Measurements from ENCODE around the gene UBL4B. TPM values are rescaled to one million over a fixed set of nuclear protein-coding genes. Genes with fewer than 3 reads are reported as not detected.
A peak's percentile ranks its signal among the peaks of the same experiment; 100 is the strongest.

UBL4B gene
- total RNA-seq, 1 donor = not detected

DNA sequence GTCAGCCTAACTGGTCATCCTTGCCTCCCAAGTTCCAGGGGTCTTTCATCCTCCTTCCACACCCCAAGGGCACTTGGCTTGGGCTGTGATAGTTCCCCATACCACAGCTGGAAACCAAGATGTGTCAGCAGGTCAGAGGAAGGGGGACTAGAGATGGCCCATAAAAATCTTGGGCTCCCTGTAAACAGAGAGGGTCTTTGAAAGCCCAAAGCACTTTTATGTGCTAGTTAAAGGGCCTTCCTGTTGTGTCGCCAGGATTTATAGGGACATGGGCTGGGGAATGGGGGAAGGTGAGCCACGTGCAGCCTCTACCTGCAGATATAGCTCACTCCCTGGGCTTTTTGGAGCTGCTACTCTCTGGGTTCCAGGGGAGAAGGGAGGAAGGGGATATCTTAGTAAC is 11.9 kb upstream of the UBL4B start:
- TF ChIP-seq, protein P1, sequence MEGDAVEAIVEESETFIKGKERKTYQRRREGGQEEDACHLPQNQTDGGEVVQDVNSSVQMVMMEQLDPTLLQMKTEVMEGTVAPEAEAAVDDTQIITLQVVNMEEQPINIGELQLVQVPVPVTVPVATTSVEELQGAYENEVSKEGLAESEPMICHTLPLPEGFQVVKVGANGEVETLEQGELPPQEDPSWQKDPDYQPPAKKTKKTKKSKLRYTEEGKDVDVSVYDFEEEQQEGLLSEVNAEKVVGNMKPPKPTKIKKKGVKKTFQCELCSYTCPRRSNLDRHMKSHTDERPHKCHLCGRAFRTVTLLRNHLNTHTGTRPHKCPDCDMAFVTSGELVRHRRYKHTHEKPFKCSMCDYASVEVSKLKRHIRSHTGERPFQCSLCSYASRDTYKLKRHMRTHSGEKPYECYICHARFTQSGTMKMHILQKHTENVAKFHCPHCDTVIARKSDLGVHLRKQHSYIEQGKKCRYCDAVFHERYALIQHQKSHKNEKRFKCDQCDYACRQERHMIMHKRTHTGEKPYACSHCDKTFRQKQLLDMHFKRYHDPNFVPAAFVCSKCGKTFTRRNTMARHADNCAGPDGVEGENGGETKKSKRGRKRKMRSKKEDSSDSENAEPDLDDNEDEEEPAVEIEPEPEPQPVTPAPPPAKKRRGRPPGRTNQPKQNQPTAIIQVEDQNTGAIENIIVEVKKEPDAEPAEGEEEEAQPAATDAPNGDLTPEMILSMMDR (IDR thresholded peaks at IDR 0.05; ENCODE audit: insufficient read depth, low read length) = no peak
- H3K4me3 ChIP-seq (ENCODE audit: low read depth, low read length) = no peak overlapping the region
- no peak for DNase-seq (ENCODE audit: low read depth)

DNA sequence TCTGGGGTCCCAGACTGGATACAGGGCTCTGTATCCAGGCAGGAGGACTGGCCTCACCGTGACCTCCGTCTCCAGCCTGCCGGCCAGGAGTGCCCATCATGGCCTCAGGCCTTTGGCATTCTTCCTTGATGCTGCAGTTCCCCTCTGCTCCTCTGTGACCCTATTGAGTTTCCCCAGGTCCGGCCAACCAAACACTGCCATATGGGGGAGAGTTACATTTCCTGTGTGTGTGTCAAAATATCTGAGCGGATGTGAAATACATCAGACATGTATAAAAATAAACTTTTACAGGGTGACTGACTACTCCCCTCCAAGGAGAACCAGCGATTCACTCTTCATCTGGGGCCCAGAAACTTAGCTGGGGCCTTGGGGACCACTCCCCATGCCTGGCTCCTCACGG is 10.2 kb upstream of the UBL4B start:
- DNase-seq (ENCODE audit: low read depth) = no peak
- no peak overlapping the region for H3K4me3 ChIP-seq (ENCODE audit: low read depth, low read length)
- TF ChIP-seq, protein P1 (IDR thresholded peaks at IDR 0.05; ENCODE audit: insufficient read depth, low read length) = no peak

DNA sequence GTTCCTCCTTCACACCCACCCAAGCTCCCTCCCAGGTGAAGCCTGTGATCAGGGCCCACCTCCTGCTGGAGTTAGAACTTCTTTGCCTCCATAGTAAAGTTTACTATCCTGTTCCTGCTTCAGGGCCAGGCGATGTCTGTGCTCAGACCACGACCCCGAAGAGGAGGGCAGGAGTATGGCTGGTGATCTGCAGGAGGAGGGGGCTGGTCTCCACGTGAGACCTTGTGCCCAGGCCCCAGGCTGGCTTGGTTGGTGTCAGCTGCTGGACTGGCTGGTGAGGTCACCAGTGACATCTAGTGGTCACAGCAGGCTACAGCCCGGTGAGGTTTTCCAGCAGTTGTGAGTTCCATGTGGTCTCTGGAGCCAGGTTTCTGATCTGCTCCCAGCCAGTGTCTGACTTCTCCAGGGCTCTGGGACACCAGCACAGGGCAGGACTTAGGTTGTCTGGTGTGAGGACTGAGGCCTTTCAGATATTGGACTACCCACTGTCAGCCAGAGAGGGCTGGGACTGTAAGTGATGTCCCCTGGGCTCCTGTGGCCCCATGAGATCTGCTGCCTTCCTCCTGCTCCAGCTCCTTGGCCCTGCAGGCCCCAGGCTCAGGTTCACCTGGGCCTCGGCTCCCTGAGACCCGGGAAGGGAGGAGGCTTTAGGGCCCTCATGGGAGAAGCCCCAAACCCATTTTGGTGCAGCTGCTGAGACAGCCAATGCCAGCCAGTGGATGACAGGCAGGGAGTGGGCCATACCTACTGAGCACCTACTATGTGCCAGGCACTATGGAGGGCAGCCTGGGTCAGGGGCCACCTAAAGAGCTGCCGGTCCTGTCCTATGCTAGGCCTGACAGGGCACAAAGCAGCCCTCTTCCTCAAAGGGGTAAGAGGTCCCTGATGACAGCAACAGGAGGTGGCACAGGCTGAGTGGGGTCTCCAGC is 6.0 kb upstream of the UBL4B start:
- DNase-seq (ENCODE audit: low read depth) = peak; percentile 76
- TF ChIP-seq, protein P1 (IDR thresholded peaks at IDR 0.05; ENCODE audit: insufficient read depth, low read length) = peak; percentile 96
- no peak overlapping the region for H3K4me3 ChIP-seq (ENCODE audit: low read depth, low read length)

DNA sequence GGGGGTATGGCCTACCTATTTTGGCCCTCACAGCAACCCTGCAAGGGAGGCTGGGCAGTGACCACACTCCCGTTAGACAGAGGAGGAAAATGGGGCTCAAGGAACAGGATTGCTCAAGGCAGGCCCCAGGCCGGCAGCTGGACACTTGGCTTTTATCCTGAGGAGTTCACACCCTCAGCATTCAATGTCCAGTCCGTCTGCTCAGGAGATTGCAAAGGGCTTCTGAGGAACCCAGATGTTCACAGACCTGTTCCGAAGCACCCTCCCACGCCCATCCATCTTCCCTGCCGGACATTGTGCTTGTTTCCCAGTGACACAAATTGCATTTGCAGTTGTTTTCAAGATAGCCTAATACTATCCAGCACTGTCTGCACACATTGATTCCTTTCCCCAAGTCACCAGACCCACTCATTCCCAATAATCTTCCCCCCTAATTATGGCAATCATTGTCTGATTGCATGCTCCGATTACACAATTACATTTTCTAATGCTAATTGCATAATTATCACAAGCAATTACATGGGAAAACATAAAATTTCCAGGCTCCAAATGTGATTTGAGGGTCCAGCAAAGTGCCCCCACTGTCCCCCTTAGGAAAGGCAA is 4.3 kb upstream of the UBL4B start:
- no peak for DNase-seq (ENCODE audit: low read depth)
- TF ChIP-seq, protein P1 (IDR thresholded peaks at IDR 0.05; ENCODE audit: insufficient read depth, low read length) = no peak

DNA sequence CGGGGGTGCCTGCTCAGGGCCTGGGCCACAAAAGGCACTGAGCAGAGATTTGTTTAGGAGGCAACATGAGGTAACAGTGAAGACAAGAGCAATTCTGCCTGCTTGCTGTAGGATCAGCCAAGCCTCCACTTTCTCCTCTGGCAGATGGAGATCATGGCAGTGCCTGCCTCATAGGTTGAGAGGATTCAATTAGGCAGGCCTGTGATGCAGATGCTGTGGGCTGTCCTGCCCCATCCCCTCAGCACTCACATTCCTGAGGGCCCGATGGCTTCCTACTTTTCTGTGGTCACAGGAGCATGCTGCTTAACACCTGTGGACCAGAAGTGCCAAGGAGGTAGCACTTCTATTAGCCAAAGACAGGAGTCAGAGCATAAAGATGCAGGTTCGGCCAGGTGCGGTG is 1.2 kb upstream of the UBL4B start:
- H3K4me3 ChIP-seq (ENCODE audit: low read depth, low read length) = no peak overlapping the region
- DNase-seq (ENCODE audit: low read depth) = no peak
- TF ChIP-seq, protein P1 (IDR thresholded peaks at IDR 0.05; ENCODE audit: insufficient read depth, low read length) = no peak

More for the DNA sequence above, 4.3 kb upstream of the UBL4B start:
- H3K4me3 ChIP-seq (ENCODE audit: low read depth, low read length) = no peak overlapping the region

DNA sequence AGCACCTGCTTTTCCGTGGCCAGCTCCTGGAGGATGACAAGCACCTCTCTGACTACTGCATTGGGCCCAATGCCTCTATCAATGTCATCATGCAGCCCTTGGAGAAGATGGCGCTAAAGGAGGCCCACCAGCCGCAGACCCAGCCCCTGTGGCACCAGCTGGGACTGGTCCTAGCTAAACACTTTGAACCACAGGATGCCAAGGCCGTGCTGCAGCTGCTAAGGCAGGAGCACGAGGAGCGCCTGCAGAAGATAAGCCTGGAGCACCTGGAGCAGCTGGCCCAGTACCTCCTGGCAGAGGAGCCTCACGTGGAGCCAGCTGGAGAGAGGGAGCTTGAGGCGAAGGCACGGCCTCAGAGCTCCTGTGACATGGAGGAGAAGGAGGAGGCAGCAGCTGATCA is 413 bp downstream of the UBL4B start:
- DNase-seq (ENCODE audit: low read depth) = no peak
- no peak overlapping the region for H3K4me3 ChIP-seq (ENCODE audit: low read depth, low read length)
- TF ChIP-seq, protein P1 (IDR thresholded peaks at IDR 0.05; ENCODE audit: insufficient read depth, low read length) = no peak

Data from fibroblast of the aortic adventitia (primary cell).